Right renal pelvis (tissue), 4 donors: ENCODE measurements around the gene POU3F1. TPM values are rescaled to one million over a fixed set of nuclear protein-coding genes. Genes with fewer than 3 reads are reported as not detected.
"Not testable (repeated sequence)": the region's sequence is repeated elsewhere in the genome, so short reads cannot be mapped to it uniquely, and the experiment has no call there.

Experiments
- DNase-seq, 4 donors: peaks; one replicate each; pipeline ENCODE4 v3.0.0-alpha.2; 2013; ENCODE audit warnings: low read depth in 4 of 4, low spot score in 3 of 4, missing footprints in 1 of 4
- polyA plus RNA-seq, 4 donors: library from polyadenylated mRNA; unstranded; fragments of 120-200 nt; gene quantifications; one replicate each; pipeline ENCODE4 v1.2.1, GENCODE V29; 2013; ENCODE audit not compliant: insufficient read length in 4 of 4

POU3F1 gene
- polyA plus RNA-seq, 4 donors: 0.53 to 1.2 (median 1.0) TPM

- DNase-seq: peak in 1 of 4 donors; percentile 68
Observed at GRCh38 chr1:38050397-38051078, 3.9 kb upstream of the POU3F1 start.

GRCh38 chr1:38047603-38048141 lies 1.1 kb upstream of the POU3F1 start:
- no peak for DNase-seq

- peak in 2 of 4 donors; percentile 59 to 75 for DNase-seq
Observed at GRCh38 chr1:38046884-38047602, 450 bp upstream of the POU3F1 start.

GRCh38 chr1:38045401-38046332 lies 926 bp downstream of the POU3F1 start:
- DNase-seq: no peak

GRCh38 chr1:38044221-38045215 lies 2.1 kb downstream of the POU3F1 start:
- DNase-seq: no peak

- no peak for DNase-seq
Observed at GRCh38 chr1:38043036-38043747, 3.4 kb downstream of the POU3F1 start.

- no peak for DNase-seq
Observed at GRCh38 chr1:38041936-38042834, 4.4 kb downstream of the POU3F1 start.

- DNase-seq: no peak
Observed at GRCh38 chr1:38039331-38040088, 7.1 kb downstream of the POU3F1 start.

- no peak for DNase-seq
Observed at GRCh38 chr1:38038861-38039260, 7.7 kb downstream of the POU3F1 start.

GRCh38 chr1:38037221-38037939 lies 9.2 kb downstream of the POU3F1 start:
- DNase-seq: no peak

- DNase-seq: no peak
Observed at GRCh38 chr1:38034871-38035270, 11.7 kb downstream of the POU3F1 start.

GRCh38 chr1:38032992-38033391 lies 13.6 kb downstream of the POU3F1 start:
- DNase-seq: not testable (repeated sequence)

GRCh38 chr1:38031513-38031866 lies 15.1 kb downstream of the POU3F1 start:
- DNase-seq: no peak

- DNase-seq: no peak
Observed at GRCh38 chr1:38030596-38031512, 15.7 kb downstream of the POU3F1 start.

- DNase-seq: no peak
Observed at GRCh38 chr1:38029685-38030511, 16.7 kb downstream of the POU3F1 start.
